Progenitor cell of endocrine pancreas (in vitro differentiated cells): ENCODE data around the gene SMOC2. TPM values are rescaled to one million over a fixed set of nuclear protein-coding genes. Genes with fewer than 3 reads are reported as not detected.

Experiments
- DNase-seq: peaks from one replicate; pipeline ENCODE4 v3.0.0; 2021; ENCODE audit warnings: low spot score; ENCODE audit not compliant: unreplicated experiment
- H3K27ac Mint-ChIP-seq: 2 replicates; pipeline ENCODE4 v1.8.0; 2021; ENCODE audit warnings: mild to moderate bottlenecking, moderate library complexity, mixed read lengths
- H3K27me3 Mint-ChIP-seq: 2 replicates; pipeline ENCODE4 v1.8.0; 2021; ENCODE audit warnings: mixed read lengths
- H3K36me3 Mint-ChIP-seq: 2 replicates; pipeline ENCODE4 v1.8.0; 2022; ENCODE audit warnings: mixed read lengths; ENCODE audit not compliant: insufficient read depth
- H3K4me1 Mint-ChIP-seq: 2 replicates; pipeline ENCODE4 v1.8.0; 2021; ENCODE audit warnings: low read depth, mixed read lengths
- H3K4me3 Mint-ChIP-seq: 2 replicates; pipeline ENCODE4 v1.8.0; 2021; ENCODE audit warnings: low read depth, mild to moderate bottlenecking, moderate library complexity, mixed read lengths
- H3K9me3 Mint-ChIP-seq: 2 replicates; pipeline ENCODE4 v1.8.0; 2021; ENCODE audit warnings: low read depth, mixed read lengths
- total RNA-seq: library from RNA; stranded (reverse); gene quantifications from 2 replicates; pipeline ENCODE4 v1.2.1, GENCODE V29; 2021
- TF ChIP-seq, protein P1 (sequence below): fragments of 200-600 bp; sonication (generic); IDR thresholded peaks from one replicate; pipeline ENCODE4 v1.5.0; 2021; ENCODE audit warnings: antibody characterized with exemption, mild to moderate bottlenecking; ENCODE audit not compliant: unreplicated experiment

SMOC2 gene
- total RNA-seq, 1 donor from 2014 or later: 5.9 TPM

DNA sequence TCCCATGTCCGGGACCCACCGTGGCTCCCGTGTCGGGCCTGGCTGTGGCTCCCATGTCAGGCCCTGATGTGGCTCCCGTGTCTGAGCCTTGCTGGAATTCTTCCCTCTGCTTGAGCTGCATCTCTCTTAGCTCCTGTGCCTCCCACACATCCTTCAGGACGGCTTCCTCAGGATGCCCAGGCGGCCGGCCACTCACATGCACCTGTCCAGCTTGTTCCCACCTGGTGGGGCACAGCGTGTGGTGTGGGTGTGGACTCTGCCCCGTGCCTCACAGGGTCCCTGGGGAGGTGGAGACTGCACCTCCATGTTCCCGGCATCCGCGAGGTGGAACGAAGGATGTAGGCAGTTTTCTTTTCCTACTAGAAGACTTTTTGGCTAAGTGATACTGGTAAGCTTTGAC lies 170.7 kb downstream of the SMOC2 start:
- H3K36me3 Mint-ChIP-seq: no peaks in the 10 kb centered on the region
- H3K4me3 Mint-ChIP-seq: no peak overlapping the region
- H3K27me3 Mint-ChIP-seq: no peaks in the 10 kb centered on the region
- no peak for DNase-seq
- H3K27ac Mint-ChIP-seq: no peak overlapping the region
- TF ChIP-seq, protein P1, sequence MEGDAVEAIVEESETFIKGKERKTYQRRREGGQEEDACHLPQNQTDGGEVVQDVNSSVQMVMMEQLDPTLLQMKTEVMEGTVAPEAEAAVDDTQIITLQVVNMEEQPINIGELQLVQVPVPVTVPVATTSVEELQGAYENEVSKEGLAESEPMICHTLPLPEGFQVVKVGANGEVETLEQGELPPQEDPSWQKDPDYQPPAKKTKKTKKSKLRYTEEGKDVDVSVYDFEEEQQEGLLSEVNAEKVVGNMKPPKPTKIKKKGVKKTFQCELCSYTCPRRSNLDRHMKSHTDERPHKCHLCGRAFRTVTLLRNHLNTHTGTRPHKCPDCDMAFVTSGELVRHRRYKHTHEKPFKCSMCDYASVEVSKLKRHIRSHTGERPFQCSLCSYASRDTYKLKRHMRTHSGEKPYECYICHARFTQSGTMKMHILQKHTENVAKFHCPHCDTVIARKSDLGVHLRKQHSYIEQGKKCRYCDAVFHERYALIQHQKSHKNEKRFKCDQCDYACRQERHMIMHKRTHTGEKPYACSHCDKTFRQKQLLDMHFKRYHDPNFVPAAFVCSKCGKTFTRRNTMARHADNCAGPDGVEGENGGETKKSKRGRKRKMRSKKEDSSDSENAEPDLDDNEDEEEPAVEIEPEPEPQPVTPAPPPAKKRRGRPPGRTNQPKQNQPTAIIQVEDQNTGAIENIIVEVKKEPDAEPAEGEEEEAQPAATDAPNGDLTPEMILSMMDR: no peak
- H3K9me3 Mint-ChIP-seq: peaks cover 4% of the 10 kb centered on the region
- H3K4me1 Mint-ChIP-seq: peaks cover 12% of the 10 kb centered on the region

DNA sequence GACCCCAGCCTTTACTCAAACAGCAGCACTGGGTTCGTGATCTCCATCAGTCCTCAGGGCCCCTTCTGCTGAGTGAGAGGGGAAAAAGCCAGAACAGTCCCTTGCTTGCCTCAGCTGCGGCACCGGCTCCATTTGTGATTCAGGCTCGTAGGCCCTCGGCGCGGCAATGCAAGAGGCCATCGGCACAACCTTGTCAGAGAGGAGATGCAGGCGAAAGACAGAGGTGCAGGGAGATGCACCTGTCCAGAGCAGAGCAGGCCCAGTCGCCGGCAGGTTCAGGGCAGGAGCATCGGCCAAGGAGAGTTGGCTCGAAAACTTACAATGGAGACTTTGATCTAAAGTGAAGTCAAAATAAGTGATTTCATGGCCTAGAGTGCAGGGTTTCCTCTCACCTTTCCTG lies 171.6 kb downstream of the SMOC2 start:
- Mint-ChIP-seq H3K27ac (no peak overlapping the region), H3K9me3 (peaks cover 4% of the 10 kb centered on the region), H3K36me3 (no peaks in the 10 kb centered on the region), H3K4me1 (peaks cover 10% of the 10 kb centered on the region), H3K4me3 (no peak overlapping the region), H3K27me3 (no peaks in the 10 kb centered on the region)
- TF ChIP-seq, protein P1: no peak
- no peak for DNase-seq

DNA sequence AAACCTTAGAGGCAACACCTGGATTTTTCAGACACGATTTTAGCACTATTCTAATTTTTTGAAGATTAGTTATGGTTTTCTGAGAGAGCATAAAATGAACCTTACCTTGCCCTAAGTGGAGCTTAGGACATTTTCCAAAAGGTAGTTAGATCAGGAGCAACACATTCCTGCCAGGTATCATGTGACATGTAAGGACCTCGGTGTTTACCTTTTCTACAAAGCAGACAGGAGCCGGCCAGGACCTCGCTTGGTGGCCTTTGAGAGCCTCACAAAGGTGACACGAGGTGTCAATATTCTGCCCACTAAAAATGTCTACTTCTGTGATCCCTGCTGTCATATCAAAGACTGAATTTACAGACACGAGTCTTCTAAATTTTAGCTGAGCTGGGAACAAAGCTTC lies 174.9 kb downstream of the SMOC2 start:
- Mint-ChIP-seq H3K4me1 (no peaks in the 10 kb centered on the region), H3K4me3 (no peak overlapping the region), H3K9me3 (peaks cover 4% of the 10 kb centered on the region), H3K27ac (no peak overlapping the region), H3K36me3 (no peaks in the 10 kb centered on the region), H3K27me3 (peaks cover 3% of the 10 kb centered on the region)
- DNase-seq: no peak
- TF ChIP-seq, protein P1: no peak

DNA sequence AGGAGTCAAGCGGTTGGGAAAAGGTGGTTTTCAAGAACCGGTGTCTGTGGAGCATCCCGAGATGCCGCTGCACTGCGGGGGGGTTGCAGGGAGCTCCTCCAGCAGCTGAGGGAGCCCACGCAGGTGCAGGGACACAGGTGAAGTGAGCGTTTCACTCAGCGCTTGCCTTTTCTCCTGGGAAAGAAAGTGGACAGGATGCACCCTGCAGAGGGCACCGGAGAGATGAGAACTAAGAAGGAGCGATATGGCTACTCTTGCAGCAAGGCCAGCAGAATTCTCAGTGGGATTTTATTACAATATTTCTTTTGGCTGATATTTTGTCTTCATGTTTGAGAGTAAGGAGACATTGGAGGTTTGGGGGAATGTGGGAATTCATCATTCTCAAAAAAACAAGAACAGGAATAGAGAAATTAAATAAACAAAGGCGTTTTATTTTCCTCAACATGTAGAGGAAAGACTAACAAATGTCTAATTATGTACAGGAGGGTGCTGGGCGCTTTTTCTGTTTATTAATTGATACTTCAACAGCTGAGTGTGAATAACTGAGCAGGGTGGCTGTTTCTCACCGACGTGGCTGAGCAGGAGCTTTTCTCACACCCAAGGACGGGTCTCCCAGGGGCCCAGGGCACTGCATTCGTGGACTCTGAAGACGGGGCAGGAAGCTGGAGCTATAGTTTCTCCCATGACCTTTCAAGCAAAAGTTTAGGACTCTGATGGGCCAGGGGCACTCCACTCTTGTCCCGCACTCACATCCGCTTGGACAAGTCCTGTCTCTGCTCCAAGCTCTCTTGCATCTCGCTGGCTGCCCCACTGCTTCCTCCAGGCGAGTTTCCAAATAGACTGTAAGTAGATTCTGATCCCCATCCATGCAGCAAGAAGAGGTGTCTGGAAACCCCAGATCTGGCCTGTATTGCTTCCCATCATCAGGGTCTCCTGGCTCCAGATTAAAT lies 176.1 kb downstream of the SMOC2 start:
- H3K36me3 Mint-ChIP-seq: no peaks in the 10 kb centered on the region
- peaks cover 3% of the 10 kb centered on the region for H3K27me3 Mint-ChIP-seq
- no peak for DNase-seq
- H3K27ac Mint-ChIP-seq: no peak overlapping the region
- H3K4me1 Mint-ChIP-seq: no peaks in the 10 kb centered on the region
- no peak overlapping the region for H3K4me3 Mint-ChIP-seq
- TF ChIP-seq, protein P1: peak; percentile 41
- H3K9me3 Mint-ChIP-seq: peaks cover 9% of the 10 kb centered on the region

DNA sequence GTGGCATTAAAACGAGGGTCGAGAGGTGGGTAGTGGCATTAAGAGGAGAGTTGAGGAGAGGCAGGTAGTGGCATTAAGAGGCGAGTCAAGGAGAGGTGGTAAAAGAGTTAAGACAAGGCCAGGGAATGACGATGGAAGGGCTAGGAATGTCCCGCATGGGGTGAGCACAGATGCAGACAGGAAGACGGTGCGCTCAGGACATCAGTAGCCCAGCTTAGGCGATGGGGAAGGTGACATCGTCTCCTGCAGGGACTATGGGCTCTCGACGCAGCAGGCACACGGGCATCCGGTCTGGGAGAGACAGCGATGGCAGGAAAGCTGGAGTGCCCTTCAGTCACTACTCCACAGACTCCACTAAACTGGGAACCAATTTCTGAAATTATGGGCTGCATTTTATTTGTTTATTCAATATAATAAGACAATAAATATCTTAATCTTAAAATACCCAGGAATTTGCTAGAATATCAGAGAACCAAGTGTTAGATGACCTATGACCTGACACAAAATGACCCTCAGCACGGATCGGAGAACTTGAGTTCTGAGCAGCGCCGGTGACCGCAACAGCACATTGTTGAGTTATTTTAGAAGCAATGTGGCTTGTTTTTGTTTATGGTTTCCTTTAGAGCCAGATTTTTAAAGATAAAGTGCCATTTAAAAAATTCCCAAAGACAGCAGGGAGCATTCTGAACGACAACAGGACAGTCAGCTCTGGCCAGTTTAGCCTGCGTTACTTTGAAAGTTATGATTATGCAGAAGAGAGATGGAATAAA lies 177.7 kb downstream of the SMOC2 start:
- no peak for DNase-seq
- peaks cover 3% of the 10 kb centered on the region for H3K27me3 Mint-ChIP-seq
- H3K4me3 Mint-ChIP-seq: no peak overlapping the region
- TF ChIP-seq, protein P1: no peak
- no peak overlapping the region for H3K27ac Mint-ChIP-seq
- H3K36me3 Mint-ChIP-seq: no peaks in the 10 kb centered on the region
- peaks cover 9% of the 10 kb centered on the region for H3K9me3 Mint-ChIP-seq
- H3K4me1 Mint-ChIP-seq: peaks cover 2% of the 10 kb centered on the region
